Activated T-helper 1 cell treated with anti-CD3 and anti-CD28 coated beads, Interleukin-12 subunit alpha, Interleukin-12 subunit beta, Interleukin-2, Interleukin-4 antibody, amounts not matched to agents 30 ng/mL and 10 ng/mL and 1 ng/mL, durations not matched to agents 14 hours and 24 hours and 36 hours (primary cell): ENCODE results near the gene SCN1B. TPM values are rescaled to one million over a fixed set of nuclear protein-coding genes. Genes with fewer than 3 reads are reported as not detected.

Experiments
- DNase-seq: peaks from one replicate; pipeline ENCODE4 v3.0.0; 2021; ENCODE audit warnings: low spot score
- H3K27ac Mint-ChIP-seq: one replicate; pipeline ENCODE4 v1.8.0; 2021; ENCODE audit warnings: mild to moderate bottlenecking, mixed read lengths
- H3K27me3 Mint-ChIP-seq: one replicate; pipeline ENCODE4 v1.8.0; 2022; ENCODE audit warnings: mild to moderate bottlenecking, moderate library complexity, mixed read lengths; ENCODE audit not compliant: insufficient read depth
- H3K36me3 Mint-ChIP-seq: one replicate; pipeline ENCODE4 v1.8.0; 2021; ENCODE audit warnings: low read depth, mixed read lengths
- H3K4me1 Mint-ChIP-seq: one replicate; pipeline ENCODE4 v1.8.0; 2021; ENCODE audit warnings: low read depth, mixed read lengths
- H3K4me3 Mint-ChIP-seq: one replicate; pipeline ENCODE4 v1.8.0; 2021; ENCODE audit warnings: mild to moderate bottlenecking, moderate library complexity, mixed read lengths
- H3K9me3 Mint-ChIP-seq: one replicate; pipeline ENCODE4 v1.8.0; 2021; ENCODE audit warnings: mixed read lengths
- intact Hi-C: fragments of 100-400 bp; cut with micrococcal nuclease; formaldehyde crosslinking; loops from one replicate; pipeline ENCODE4 v1.15.1; 2024
- total RNA-seq: library from RNA; stranded (reverse); gene quantifications from 2 replicates; pipeline ENCODE4 v1.2.3, GENCODE V29; 2022

Gene SCN1B
- total RNA-seq, 1 donor from 2014 or later: 1.2 TPM

DNA sequence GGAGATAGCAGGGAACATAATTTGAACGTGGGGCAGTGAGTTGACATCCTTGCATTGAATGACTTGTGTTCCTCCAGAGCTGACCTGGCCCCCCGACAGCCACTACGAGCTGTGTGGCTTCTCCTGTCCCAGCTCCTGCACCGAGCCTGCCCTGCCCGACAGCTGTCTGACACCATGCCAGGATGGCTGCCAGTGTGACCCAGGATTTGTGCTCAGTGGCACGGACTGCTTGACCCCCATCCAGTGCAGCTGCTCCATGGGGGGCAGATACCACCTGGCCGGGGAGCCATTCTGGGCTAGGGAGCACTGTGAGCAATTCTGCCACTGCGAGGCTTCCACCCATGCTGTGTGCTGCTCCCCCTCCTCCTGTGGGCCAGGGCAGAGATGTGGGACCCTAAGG is 56.2 kb downstream of the SCN1B start:
- intact Hi-C loops: no loop called here
- Mint-ChIP-seq H3K4me1 (no peaks in the 10 kb centered on the region), H3K27ac (no peak overlapping the region), H3K36me3 (no peaks in the 10 kb centered on the region), H3K9me3 (no peaks in the 10 kb centered on the region), H3K27me3 (no peaks in the 10 kb centered on the region), H3K4me3 (no peak overlapping the region)
- DNase-seq: no peak

DNA sequence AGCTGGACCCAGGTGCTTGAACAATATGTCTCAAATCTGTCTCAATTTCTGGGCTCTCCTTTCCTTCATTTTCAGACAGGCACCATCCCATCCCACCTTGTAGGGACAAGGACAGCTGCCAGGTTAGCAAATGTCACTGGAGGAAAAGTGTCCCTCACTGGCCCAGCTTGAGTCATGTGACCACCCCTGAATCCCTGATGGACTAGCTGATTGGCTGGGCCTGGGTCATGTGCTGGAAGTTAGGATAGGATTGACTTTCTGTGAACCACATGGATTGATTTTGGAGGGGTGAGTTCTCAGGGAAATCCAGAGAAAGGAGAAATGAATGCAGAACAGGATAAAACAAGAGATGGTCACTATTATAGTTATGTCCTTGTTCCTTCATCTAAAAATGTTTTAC is 57.1 kb downstream of the SCN1B start:
- peaks cover under 1% of the 10 kb centered on the region for H3K27me3 Mint-ChIP-seq
- DNase-seq: no peak
- no peak overlapping the region for H3K27ac Mint-ChIP-seq
- H3K4me3 Mint-ChIP-seq: no peak overlapping the region
- no peaks in the 10 kb centered on the region for H3K36me3 Mint-ChIP-seq
- intact Hi-C loops: no loop called here
- H3K9me3 Mint-ChIP-seq: no peaks in the 10 kb centered on the region
- no peaks in the 10 kb centered on the region for H3K4me1 Mint-ChIP-seq

DNA sequence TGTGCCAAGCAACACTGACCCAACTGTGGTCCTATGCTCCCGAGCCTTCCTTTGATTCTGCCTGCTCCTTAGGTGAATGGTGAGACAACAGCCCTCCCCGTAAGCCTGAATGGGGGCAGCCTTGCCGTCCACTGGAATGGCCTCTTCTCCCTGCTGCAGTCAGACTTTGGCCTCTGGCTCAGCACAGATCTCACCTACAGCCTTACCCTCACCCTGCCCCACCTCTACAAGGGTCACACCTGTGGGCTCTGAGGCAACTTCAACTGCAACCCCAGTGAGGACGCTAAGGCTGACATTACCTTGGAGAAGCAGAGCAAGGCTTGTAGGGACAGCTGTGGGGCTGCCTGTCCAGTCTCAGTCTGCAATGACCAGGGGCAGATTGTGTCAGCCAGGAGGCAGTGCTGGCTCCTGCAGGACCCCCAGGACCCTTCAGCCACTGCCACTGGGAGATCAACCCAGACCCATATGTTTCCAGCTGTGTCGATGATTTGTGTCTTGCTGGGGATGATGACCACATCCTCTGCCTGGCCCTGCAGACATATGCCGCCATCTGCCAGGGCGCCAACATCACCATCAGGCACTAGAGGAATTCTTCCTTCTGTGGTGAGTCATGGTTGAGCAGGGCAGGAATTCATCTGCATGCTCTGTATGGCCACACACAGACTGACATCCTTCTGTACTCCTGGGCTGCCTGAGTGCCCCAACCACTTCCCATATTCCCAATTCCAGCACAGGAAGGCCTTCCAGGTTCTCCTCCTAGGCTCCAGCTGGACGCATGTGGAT is 58.1 kb downstream of the SCN1B start:
- H3K27me3 Mint-ChIP-seq: peaks cover 3% of the 10 kb centered on the region
- no peaks in the 10 kb centered on the region for H3K4me1 Mint-ChIP-seq
- DNase-seq: no peak
- H3K27ac Mint-ChIP-seq: no peak overlapping the region
- H3K9me3 Mint-ChIP-seq: no peaks in the 10 kb centered on the region
- no peak overlapping the region for H3K4me3 Mint-ChIP-seq
- H3K36me3 Mint-ChIP-seq: no peaks in the 10 kb centered on the region
- intact Hi-C loops: no loop called here

DNA sequence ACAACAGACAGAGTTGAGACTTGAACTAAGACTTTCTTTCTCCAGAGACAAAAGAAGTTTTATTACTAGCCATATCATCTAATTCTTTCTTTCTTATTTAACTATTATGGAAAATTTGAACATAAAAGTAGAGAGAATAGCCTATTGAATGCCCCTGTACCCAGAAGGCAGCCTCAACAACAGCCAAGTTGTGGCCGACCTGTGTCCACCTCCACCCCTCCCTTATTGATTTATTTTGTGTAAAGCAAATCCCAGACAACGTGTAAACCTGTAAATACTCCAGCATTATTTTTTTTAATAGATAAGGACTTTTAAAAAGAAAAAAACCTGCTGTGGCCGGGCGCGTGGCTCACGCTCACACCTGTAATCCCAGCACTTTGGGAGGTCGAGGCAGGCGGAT is 59.3 kb downstream of the SCN1B start:
- Mint-ChIP-seq H3K27ac (no peak overlapping the region), H3K27me3 (peaks cover 3% of the 10 kb centered on the region), H3K4me3 (no peak overlapping the region), H3K36me3 (no peaks in the 10 kb centered on the region), H3K4me1 (no peaks in the 10 kb centered on the region), H3K9me3 (no peaks in the 10 kb centered on the region)
- DNase-seq: no peak
- intact Hi-C loops: no loop called here

Other genes with a start within 250 kb of the SCN1B start
- gene ZNF30, start 103.6 kb upstream of the SCN1B start, total RNA-seq: 3.4 and 4.5 TPM in 2 replicates
- gene ZNF792, start 66.2 kb upstream of the SCN1B start, total RNA-seq: 6.5 and 6.8 TPM in 2 replicates
- 176 and 189 TPM in 2 replicates for gene GRAMD1A, start 30.1 kb upstream of the SCN1B start, total RNA-seq
- gene HPN, start 11.3 kb downstream of the SCN1B start, total RNA-seq: not detected in 2 replicates
- gene FXYD3, start 85.4 kb downstream of the SCN1B start, total RNA-seq: not detected in 2 replicates
- not detected in 2 replicates for gene LGI4, start 104.6 kb downstream of the SCN1B start, total RNA-seq
- gene FXYD1, start 108.4 kb downstream of the SCN1B start, total RNA-seq: not detected in 2 replicates
- gene FXYD7, start 112.8 kb downstream of the SCN1B start, total RNA-seq: 0.39 TPM in 1 of 2 replicates, not detected in the other
- gene FXYD5, start 124.3 kb downstream of the SCN1B start, total RNA-seq: 299 and 309 TPM in 2 replicates
- gene FAM187B, start 198.3 kb downstream of the SCN1B start, total RNA-seq: not detected in 2 replicates
- gene LSR, start 218.5 kb downstream of the SCN1B start, total RNA-seq: 2.7 and 4.0 TPM in 2 replicates
- 156 and 164 TPM in 2 replicates for gene USF2, start 238.5 kb downstream of the SCN1B start, total RNA-seq